ENCODE measurements around the gene ETV5. TPM values are rescaled to one million over a fixed set of nuclear protein-coding genes. Genes with fewer than 3 reads are reported as not detected.

The ETV5 gene
- total and polyA plus RNA-seq, 4 donors: 3.3 to 14.9 (median 5.5) TPM

- TF ChIP-seq REST (IDR thresholded peaks at IDR 0.05): no peak
- no peak for TF ChIP-seq HNF4A (conservative IDR thresholded peaks at IDR 0.05)
- TF ChIP-seq FOXA2 (IDR thresholded peaks at IDR 0.05): no peak
- no peak for TF ChIP-seq FOXA1 (IDR thresholded peaks at IDR 0.05)
- TF ChIP-seq MAX (IDR thresholded peaks at IDR 0.05): no peak
Measured at GRCh38 chr3:186083746-186084145, 25.1 kb downstream of the ETV5 start (continued).

- DNase-seq (ENCODE audit: low spot score): no peak
- peaks cover 0 to 4% (median 0%) of the 10 kb centered on the region in 4 donors for H3K36me3 ChIP-seq (ENCODE audit: control insufficient read depth in 4 of 4, insufficient read depth in 3 of 4, low read depth in 1 of 4, low read length in 3 of 4)
- TF ChIP-seq YY1 (IDR thresholded peaks at IDR 0.05) (no peak), TAF1 (conservative IDR thresholded peaks at IDR 0.05) (no peak), ATF3 (IDR thresholded peaks at IDR 0.05) (no peak), FOXA2 (IDR thresholded peaks at IDR 0.05) (no peak), GABPA (IDR thresholded peaks at IDR 0.05 in 1 of 2, conservative IDR thresholded peaks at IDR 0.05 in 1 of 2) (no peak), CTCF (IDR thresholded peaks at IDR 0.05; ENCODE audit: low read depth, low read length, missing input control) (no peak), HNF4G (IDR thresholded peaks at IDR 0.05) (no peak), JUND (IDR thresholded peaks at IDR 0.05) (no peak), RAD21 (IDR thresholded peaks at IDR 0.05) (no peak), HNF4A (conservative IDR thresholded peaks at IDR 0.05) (no peak), MAX (IDR thresholded peaks at IDR 0.05) (no peak), RXRA (IDR thresholded peaks at IDR 0.05) (no peak), REST (IDR thresholded peaks at IDR 0.05) (no peak), SP1 (IDR thresholded peaks at IDR 0.05) (no peak), ZBTB33 (IDR thresholded peaks at IDR 0.05) (no peak), FOXA1 (IDR thresholded peaks at IDR 0.05) (no peak), EGR1 (IDR thresholded peaks at IDR 0.05; ENCODE audit: low read depth in 2 of 2) (no peak), NR2F2 (IDR thresholded peaks at IDR 0.05) (no peak)
- H3K4me3 ChIP-seq (ENCODE audit: low read depth in 1 of 3, low read length in 3 of 3): no peak overlapping the region
- no peak overlapping the region for H3K27ac ChIP-seq (ENCODE audit: low read depth in 1 of 2, low read length in 2 of 2)
- WGBS: 93% methylated on average over 8 of the region's 8 CpGs
- no peak overlapping the region for H3K9ac ChIP-seq (ENCODE audit: low read depth in 1 of 2, low read length in 2 of 2)
- no peaks in the 10 kb centered on the region for H3K27me3 ChIP-seq (ENCODE audit: control insufficient read depth in 4 of 4, insufficient read depth in 4 of 4, low read length in 3 of 4)
- H3K9me3 ChIP-seq (ENCODE audit: control insufficient read depth in 4 of 4, low read length in 3 of 4): peaks cover 0 to 3% (median 0%) of the 10 kb centered on the region in 4 donors
- no peaks in the 10 kb centered on the region for H3K4me1 ChIP-seq (ENCODE audit: control insufficient read depth in 4 of 4, insufficient read depth in 4 of 4, low read length in 3 of 4)
Measured at GRCh38 chr3:186082150-186082549, 26.7 kb downstream of the ETV5 start.
